ENCODE results near the gene LILRB1.

Gene LILRB1

DNA sequence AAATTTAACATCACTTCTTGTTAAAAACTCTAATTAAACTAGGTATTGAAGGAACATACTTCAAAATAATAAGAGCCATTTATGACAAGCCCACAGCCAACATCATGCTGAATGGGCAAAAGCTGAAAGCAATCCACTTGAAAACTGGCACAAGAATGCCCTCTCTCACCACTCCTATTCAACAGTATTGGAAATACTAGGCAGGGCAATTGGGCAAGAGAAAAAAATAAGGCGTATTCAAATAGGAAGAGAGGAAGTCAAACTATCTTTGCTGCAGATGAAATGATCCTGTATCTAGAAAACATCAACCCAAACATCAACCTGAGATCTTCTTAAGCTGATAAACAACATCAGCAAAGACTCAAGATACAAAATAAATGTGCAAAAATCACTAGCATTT lies 15.6 kb upstream of the LILRB1 start:
- Histone ChIP-seq H2AFZ (ENCODE audit: low read depth, low read length, severe bottlenecking) (no peak overlapping the region), H3K27ac (ENCODE audit: low read depth, low read length) (no peak overlapping the region), H3K79me2 (ENCODE audit: insufficient read depth, low read length) (no peaks in the 10 kb centered on the region), H4K20me1 (ENCODE audit: low read depth, low read length) (no peaks in the 10 kb centered on the region), H3K9ac (ENCODE audit: low read length) (no peak overlapping the region), H3K9me3 (ENCODE audit: insufficient read depth, low read length) (no peaks in the 10 kb centered on the region), H3K9me2 (replicated peaks; ENCODE audit: insufficient read depth, low read length) (no peaks in the 10 kb centered on the region), H3F3A (ENCODE audit: insufficient read depth) (no peaks in the 10 kb centered on the region), H3K4me2 (ENCODE audit: low read depth, low read length, poor library complexity, severe bottlenecking) (no peak overlapping the region), H3K4me3 (ENCODE audit: insufficient read depth, low read length, poor library complexity, severe bottlenecking) (no peak overlapping the region), H3K27me3 (ENCODE audit: low read length) (no peaks in the 10 kb centered on the region), H3K36me3 (ENCODE audit: low read length) (no peaks in the 10 kb centered on the region)
- TF ChIP-seq EZH2phosphoT487 (conservative IDR thresholded peaks at IDR 0.05; ENCODE audit: low read length) = no peak
- TF ChIP-seq, protein P1, sequence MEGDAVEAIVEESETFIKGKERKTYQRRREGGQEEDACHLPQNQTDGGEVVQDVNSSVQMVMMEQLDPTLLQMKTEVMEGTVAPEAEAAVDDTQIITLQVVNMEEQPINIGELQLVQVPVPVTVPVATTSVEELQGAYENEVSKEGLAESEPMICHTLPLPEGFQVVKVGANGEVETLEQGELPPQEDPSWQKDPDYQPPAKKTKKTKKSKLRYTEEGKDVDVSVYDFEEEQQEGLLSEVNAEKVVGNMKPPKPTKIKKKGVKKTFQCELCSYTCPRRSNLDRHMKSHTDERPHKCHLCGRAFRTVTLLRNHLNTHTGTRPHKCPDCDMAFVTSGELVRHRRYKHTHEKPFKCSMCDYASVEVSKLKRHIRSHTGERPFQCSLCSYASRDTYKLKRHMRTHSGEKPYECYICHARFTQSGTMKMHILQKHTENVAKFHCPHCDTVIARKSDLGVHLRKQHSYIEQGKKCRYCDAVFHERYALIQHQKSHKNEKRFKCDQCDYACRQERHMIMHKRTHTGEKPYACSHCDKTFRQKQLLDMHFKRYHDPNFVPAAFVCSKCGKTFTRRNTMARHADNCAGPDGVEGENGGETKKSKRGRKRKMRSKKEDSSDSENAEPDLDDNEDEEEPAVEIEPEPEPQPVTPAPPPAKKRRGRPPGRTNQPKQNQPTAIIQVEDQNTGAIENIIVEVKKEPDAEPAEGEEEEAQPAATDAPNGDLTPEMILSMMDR (IDR thresholded peaks at IDR 0.05; ENCODE audit: insufficient read depth, low read length, poor library complexity, severe bottlenecking) = no peak

DNA sequence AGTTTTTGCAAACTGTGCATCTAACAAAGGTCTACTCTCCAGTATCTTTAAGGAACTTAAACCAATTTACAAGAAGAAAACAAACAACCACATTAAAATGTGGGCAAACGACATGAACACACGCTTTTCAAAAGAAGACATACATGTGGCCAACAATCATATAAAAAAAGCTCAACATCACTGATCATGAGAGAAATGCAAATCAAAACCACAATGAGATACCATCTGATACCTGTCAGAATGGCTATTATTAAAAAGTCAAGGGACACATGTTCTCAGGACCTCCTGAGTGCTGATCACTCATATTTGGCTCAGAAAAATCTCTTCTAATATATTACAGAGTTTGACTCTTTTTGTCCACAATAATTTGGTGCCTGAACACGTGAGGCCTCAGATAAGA lies 14.2 kb upstream of the LILRB1 start:
- no peaks in the 10 kb centered on the region for H3K9me2 ChIP-seq (replicated peaks; ENCODE audit: insufficient read depth, low read length)
- no peak overlapping the region for H2AFZ ChIP-seq (ENCODE audit: low read depth, low read length, severe bottlenecking)
- H3K4me2 ChIP-seq (ENCODE audit: low read depth, low read length, poor library complexity, severe bottlenecking) = no peak overlapping the region
- no peaks in the 10 kb centered on the region for H3K9me3 ChIP-seq (ENCODE audit: insufficient read depth, low read length)
- H3K9ac ChIP-seq (ENCODE audit: low read length) = no peak overlapping the region
- TF ChIP-seq EZH2phosphoT487 (conservative IDR thresholded peaks at IDR 0.05; ENCODE audit: low read length) = no peak
- TF ChIP-seq, protein P1 (IDR thresholded peaks at IDR 0.05; ENCODE audit: insufficient read depth, low read length, poor library complexity, severe bottlenecking) = no peak
- no peaks in the 10 kb centered on the region for H3K36me3 ChIP-seq (ENCODE audit: low read length)
- no peak overlapping the region for H3K27ac ChIP-seq (ENCODE audit: low read depth, low read length)
- H4K20me1 ChIP-seq (ENCODE audit: low read depth, low read length) = no peaks in the 10 kb centered on the region
- H3K79me2 ChIP-seq (ENCODE audit: insufficient read depth, low read length) = no peaks in the 10 kb centered on the region
- H3K4me3 ChIP-seq (ENCODE audit: insufficient read depth, low read length, poor library complexity, severe bottlenecking) = no peak overlapping the region
- H3K27me3 ChIP-seq (ENCODE audit: low read length) = no peaks in the 10 kb centered on the region
- no peaks in the 10 kb centered on the region for H3F3A ChIP-seq (ENCODE audit: insufficient read depth)

DNA sequence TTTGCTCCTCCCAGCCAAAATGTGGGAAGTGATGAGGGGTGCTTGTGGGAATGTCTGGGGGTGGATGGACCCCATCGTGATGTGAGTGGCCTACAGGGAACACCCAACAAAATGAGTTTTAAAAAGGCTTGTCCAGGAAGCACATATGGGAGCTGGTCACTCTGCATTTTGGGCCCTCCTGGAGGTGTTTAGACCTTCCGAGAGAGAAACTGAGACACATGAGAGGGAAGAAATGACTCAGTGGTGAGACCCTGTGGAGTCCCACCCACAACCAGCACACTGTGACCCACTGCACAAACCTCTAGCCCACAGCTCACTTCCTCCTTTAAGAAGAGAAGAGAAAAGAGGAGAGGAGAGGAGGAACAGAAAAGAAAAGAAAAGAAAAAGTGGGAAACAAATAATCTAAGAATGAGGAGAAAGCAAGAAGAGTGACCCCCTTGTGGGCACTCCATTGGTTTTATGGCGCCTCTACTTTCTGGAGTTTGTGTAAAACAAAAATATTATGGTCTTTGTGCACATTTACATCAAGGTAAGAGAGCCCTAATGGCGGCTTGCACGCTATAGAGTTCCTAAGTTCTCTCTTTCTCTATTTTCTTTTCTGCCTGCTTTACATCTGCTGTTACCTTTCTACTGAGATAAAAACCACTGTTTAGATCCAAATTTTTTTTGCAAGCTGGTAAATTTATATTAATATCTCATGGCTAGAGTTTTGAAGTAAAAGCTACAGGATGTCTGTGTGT lies 13.3 kb upstream of the LILRB1 start:
- Histone ChIP-seq H3K79me2 (ENCODE audit: insufficient read depth, low read length) (no peaks in the 10 kb centered on the region), H3K9me2 (replicated peaks; ENCODE audit: insufficient read depth, low read length) (no peaks in the 10 kb centered on the region), H2AFZ (ENCODE audit: low read depth, low read length, severe bottlenecking) (no peak overlapping the region), H3K27ac (ENCODE audit: low read depth, low read length) (no peak overlapping the region), H3K36me3 (ENCODE audit: low read length) (no peaks in the 10 kb centered on the region), H3K27me3 (ENCODE audit: low read length) (no peaks in the 10 kb centered on the region), H4K20me1 (ENCODE audit: low read depth, low read length) (no peaks in the 10 kb centered on the region), H3F3A (ENCODE audit: insufficient read depth) (no peaks in the 10 kb centered on the region), H3K4me2 (ENCODE audit: low read depth, low read length, poor library complexity, severe bottlenecking) (no peak overlapping the region), H3K4me3 (ENCODE audit: insufficient read depth, low read length, poor library complexity, severe bottlenecking) (no peak overlapping the region), H3K9ac (ENCODE audit: low read length) (no peak overlapping the region), H3K9me3 (ENCODE audit: insufficient read depth, low read length) (no peaks in the 10 kb centered on the region)
- TF ChIP-seq, protein P1 (IDR thresholded peaks at IDR 0.05; ENCODE audit: insufficient read depth, low read length, poor library complexity, severe bottlenecking) = no peak
- no peak for TF ChIP-seq EZH2phosphoT487 (conservative IDR thresholded peaks at IDR 0.05; ENCODE audit: low read length)

Measured in SU-DHL-6 (cell line).